NK-92 (cell line): ENCODE data around the gene CELA1.
"Not testable (repeated sequence)": the region's sequence is repeated elsewhere in the genome, so short reads cannot be mapped to it uniquely, and the experiment has no call there.

ENCODE experiments used
- DNase-seq: peaks from one replicate; lab custom pipeline; 2025; ENCODE audit not compliant: unreplicated experiment; lab: John Stamatoyannopoulos, UW

The CELA1 gene

DNA sequence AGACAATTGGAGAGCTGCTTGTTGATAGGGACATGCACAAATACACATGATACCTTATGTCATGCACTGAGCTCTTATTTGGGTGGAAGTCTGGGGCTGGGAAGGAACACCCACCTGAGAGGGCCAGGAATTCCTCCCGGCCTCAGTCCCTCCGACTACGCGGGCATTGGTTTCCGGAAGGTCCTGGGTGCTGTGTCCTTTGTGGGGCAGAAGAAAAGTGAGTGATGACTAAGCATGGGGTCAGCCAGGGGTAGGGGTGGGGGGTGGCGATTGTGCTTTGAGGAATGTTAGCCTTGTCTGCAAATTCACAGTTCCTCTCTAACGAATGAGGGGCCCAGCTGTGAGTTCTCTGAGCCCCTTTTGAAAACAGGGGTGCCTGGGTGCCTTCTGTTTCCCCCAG, 798 bp downstream of the CELA1 start:
- no peak for DNase-seq

DNA sequence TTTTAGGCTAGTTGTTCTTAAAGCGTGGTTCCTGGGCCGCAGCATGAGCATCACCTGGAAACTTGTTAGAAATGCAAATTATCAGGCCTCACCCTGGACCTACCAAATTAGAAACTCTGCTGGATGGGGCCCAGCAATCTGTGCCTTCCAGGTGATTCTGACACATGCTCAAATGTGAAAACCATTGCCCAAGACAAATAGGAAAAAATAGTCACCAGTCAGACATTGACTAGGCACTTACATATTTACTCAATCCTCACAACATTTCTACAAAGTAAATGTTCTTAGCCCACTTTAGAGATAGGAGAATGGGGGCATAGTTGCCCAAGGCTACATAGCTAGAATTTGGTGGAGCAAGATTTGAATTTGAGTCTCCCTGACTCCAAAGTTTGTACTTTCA, 3.3 kb downstream of the CELA1 start:
- no peak for DNase-seq

DNA sequence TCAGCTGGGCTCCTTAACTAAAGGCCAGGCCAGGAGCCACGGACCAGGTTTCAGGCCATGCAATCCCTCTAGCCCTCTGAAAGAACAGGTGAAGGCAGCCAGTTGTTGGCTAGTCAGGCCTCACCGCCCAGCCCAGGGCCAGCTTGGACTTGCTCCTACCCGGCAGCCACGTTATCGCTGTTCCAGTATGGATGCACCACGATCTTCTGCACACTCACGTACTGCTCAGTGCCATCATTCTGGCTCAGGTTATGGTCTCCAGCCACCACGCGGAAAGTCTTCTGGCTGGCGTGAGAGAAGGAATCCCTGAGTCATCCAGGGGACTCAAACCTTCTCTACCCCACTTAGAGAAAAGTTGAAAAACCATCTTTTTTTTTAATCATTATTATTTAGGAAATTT, 4.1 kb downstream of the CELA1 start:
- no peak for DNase-seq

DNA sequence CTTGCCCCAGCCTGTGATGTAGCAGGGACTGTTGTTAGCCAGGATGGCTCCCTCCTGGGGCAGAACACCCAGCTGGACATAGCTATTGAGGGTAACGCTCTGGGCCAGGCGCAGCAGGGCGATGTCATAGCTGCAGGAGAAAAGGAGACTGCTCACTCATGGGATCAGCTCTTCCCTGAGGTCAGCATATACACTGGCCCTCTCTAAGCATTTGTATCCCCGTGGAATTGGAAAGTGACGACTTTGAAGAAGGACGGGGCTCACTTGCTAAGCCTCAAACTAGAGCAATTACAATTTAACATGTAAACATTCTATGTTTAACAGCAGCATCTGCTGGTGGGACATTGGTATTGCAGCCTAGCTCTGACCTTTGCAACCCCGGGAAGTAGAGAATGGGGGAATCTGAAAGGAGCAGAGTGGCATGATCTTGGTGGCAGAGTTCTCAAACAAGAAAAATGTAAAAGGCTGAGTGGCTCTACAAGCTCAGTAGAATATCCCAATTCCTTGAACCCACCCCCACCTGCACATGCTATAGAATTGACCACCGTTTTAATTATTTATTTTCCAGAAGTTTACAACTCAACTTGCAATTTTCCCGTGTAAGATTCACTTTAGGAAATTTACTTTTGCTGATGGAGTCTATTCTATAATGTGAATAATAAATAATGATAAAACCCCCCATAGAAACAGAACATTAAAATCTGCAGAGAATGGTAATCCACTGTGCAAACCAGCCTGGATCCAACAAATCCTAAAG, 5.0 kb downstream of the CELA1 start:
- DNase-seq = no peak

GRCh38 chr12:51339750-51340149, 6.7 kb downstream of the CELA1 start:
- DNase-seq = no peak

DNA sequence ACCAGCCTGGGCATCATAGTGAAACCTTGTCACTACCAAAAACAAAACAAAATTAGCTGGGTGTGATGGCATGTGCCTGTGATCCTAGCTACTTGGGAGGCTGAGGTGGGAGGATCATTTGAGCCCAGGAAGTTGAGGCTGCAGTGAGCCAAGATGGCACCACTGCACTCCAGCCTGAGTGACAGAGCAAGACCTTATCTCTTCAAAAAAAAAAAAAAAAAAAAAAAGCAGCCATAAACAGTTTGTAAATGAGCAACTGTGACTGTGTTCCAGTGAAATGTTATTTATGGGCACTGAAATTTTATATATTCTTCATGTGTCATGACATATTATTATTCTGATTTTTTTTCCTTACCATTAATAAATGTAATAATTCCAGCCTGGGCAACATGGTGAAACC, 9.1 kb downstream of the CELA1 start:
- not testable (repeated sequence) for DNase-seq

GRCh38 chr12:51335931-51336330, 10.5 kb downstream of the CELA1 start:
- no peak for DNase-seq

DNA sequence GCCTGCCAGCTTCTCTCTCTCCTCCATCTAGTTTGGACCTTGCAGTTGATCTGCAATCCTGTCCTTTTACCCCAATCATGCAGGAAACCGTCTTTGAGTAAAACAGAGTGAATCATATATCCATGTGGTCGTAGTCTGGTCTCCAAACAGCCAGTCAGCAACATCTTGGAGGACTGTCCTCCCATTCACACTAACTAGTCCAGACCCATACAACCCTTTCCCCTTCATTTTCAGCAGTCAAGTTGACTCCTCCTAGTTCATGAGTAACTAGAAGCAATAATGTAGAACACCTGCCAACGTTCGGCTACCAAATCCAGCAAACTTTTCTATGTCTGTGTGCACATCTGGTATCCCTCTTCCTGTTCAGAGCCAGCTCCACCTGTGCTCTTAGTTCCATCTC, 11.7 kb downstream of the CELA1 start:
- DNase-seq = no peak

- DNase-seq = no peak
Measured at GRCh38 chr12:51333536-51333935, 12.9 kb downstream of the CELA1 start.

GRCh38 chr12:51330186-51330585, 16.3 kb downstream of the CELA1 start:
- no peak for DNase-seq

DNA sequence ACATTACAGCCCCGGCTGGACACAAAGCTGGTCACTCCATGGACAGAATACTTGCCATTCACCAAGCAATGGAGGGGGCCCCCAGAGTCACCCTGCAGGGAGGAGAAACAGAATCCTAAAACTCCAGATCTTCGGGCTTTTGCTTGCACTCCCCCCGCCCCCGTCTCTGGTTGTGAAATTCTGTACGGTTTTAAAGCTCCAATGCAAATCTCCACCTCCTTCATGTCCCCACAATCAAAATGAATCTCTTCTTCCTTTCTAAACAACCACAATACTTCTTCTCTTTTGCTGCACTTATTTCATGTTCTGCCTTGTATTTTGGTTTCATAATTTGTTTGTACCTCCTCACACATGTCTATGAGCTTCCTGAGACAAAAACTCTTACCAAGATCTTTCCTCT, 16.7 kb downstream of the CELA1 start:
- DNase-seq = no peak

DNA sequence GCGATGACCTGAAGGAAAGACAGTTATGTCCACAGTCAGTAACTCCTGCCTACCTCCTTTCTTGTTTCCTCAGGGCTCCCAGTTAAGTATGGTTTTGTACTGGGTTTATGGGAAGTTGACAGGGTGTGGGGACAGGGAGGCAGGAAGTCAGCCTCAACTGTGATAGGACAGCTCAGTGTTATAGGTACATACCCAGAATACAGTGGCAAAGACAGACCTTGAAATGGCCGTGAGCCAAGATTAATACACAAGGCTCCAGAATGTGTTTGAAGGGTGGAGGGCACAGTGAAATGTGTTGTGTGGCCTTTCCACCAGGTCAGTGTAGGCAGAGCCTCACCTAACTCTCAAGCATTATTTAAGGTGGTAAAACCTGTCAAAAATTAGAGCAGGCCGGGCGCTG, 17.9 kb downstream of the CELA1 start:
- no peak for DNase-seq

DNA sequence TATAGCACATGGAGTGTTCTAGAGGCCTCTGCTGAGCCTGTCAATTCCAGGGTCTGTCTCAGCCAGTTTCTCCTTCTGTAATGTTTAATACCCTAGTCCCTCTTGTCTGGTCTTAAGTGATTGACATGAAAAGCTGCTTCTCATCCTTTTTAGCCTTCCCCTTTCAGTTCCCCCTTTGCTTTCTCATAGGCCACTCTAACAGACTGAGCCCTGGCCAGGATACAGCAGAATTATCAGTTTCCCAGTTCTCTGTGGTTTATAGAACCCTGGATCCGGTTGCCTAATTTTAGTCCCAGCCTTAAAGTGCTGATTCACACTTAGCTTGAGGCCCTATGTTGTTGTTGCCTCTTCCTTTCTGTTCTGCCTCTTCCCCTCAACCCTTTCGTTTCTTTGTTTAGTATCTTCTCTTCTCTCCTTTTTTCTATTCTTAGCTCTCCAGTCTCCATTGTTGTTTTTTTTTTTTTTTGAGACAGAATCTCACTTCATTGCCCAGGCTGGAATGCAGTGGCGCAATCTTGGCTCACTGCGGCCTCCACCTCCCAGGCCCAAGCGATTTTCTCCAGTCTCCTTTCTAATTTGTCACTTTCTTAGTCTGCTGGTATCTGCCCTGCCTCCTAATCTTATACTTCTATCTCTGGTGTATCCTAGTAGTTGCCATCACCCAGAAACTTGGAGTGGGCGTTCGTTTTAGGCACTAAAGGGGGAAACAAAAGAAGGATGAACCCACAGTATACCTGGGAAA, 19.6 kb downstream of the CELA1 start:
- no peak for DNase-seq

DNA sequence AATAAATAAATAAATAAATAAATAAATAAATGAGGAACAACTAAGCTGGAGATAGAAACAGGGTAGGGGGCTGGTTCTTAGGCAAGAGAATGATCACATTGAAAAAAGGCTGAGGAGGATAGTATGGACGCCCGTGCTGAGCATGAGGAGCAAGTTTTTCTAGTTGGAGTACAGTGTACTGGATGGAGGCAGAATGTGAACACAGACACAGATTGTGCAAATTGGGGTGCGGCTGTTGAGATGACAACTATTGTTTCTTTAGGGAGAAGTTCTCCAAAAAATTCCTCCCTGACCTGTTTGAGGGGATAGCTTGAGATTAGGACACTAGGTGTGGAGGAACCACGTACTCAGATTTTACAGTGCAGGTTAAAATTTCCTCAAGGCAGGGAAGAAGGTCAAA, 21.5 kb downstream of the CELA1 start:
- DNase-seq = no peak

DNA sequence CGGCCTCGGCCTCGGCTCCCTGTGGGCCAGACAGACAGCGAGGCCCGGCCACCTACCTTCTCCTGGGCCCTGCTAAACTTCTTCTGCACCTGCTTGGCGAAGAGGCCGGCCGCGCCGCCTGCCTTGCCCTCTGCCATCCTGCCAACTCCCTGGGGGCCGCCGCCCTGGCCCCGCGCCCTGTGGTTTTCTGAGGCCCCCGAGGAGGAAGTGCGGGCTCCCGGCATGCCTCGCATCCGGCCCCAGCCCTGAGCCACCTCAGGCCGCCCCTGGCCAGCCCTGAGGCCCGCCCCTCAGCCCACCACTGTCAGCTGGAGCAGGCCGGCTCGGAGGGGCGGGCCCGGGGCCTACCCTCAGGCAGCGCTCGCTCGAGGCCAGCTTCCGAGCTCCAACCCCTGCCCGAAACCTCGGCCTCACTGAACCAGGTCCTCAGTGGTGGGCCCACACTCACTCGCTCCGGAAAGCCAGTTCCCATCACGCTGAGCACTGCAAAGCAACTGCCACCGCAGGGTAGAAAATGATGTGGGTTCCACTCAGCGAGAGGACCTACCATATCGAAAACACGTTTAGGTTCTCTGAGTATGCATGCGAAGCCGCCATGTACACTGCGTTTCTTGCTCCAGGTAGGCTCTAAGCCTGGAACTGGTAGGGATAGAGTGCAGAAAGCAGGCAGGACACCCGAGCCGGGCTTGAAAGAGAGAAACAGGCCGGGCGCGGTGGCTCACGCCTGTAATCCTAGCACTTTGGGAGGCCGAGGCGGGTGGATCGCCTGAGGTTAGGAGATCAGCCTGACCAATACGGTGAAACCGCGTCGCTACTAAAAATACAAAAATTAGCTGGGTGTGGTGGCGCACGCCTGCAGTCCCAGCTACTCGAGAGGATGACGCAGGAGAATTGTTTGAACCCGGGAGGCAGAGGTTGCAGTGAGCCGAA, 22.2 kb downstream of the CELA1 start, which contains the start of gene BIN2:
Gene BIN2 (minus strand): TSS at position 209 of the 930 bp plus-strand sequence. CDS start 72 bp downstream, at position 137.
- DNase-seq = no peak

DNA sequence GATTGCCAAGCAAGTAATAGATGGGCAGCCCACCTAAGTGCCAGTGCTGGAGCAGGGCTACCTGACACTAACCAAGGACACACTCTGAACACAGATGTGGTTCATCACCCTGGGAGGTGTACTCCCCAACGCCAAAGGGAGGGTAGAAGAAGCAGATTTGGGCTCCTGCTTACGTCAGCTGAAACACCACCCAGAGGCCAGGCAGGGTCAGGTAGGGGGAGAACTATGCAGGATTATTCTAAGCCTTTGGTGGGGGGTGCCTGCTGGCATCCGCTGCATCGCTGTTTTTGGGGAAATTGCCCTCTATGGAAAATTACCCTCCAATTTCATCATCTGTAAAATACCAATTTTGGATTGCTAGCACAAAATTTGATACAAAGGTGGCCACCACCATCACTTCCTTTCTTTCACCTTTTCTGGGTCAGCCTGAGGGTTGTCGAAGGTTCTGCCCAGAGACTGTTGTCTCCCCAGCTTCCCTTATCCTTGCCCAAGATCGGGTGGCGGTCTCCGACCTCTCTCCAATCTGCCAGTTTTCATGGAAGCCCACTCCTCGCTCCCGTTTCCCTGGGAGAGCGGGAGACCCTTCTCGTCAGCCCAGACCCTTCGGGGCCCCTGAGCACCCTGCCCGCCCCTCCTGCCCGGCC, 23.0 kb downstream of the CELA1 start:
- no peak for DNase-seq

DNA sequence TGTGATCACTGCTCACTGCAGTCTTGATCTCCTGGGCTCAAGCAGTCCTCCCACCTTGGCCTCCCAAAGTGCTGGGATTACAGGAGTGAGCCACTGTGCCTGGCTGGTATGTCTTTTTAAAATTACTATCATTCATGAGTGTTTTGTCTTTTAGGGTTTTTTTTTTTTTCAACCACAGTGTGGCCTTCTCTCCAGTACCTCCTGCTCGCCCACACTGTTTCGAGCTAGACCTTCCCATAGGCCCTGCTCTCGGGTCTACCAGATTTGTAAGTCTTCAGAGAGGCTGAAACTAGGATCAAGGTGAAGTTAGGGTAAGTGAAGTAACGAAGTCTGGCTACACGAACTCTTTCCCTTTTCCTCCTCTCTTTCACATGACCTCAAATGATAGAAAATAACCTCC, 24.0 kb downstream of the CELA1 start:
- no peak for DNase-seq

DNA sequence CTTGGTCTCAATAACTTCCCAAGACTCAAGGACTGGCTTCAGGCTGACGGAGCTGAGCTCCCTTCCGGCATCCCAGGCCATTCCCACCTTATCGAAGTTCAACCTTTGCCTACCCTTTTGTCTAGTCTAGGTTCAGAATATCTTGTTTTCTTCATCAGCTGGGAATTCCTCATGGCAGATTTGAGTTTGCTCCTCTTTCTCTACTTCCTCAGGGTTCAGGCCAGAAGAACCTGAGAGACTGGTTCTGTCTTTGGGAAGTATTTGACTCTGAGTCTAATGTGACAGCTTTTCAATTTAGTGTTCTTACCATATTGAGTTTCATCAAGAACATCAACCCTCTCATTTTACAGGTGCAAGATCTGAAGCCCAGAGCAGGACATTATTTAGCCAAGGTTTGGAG, 24.6 kb downstream of the CELA1 start:
- no peak for DNase-seq

GRCh38 chr12:51320695-51321320, 25.7 kb downstream of the CELA1 start:
- DNase-seq = no peak

DNA sequence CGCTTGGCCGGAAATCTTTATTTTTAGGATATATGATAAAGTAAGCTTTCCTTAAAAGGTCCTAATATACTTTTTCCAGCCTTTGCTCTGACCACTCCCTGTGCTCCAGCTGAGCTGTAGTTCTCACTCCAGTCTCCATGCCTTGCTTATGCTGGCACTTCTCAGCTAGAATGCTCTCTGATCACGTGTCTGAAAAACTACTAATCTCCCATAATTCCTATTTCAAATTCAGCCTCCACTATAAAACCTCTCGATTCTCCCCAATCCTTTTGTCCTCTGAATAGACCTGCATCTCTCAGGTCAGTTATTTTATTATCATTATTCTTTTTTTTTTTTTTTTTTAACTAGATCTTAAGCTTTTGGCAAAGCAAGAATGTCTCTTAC, 26.2 kb downstream of the CELA1 start:
- DNase-seq = no peak
